ENCODE measurements around the gene SLC38A2.
A peak's percentile ranks its signal among the peaks of the same experiment; 100 is the strongest.
"Not testable (repeated sequence)": the region's sequence is repeated elsewhere in the genome, so short reads cannot be mapped to it uniquely, and the experiment has no call there.

SLC38A2 gene

GRCh38 chr12:46404733-46405132 lies 32.2 kb upstream of the SLC38A2 start:
- no peak for DNase-seq (ENCODE audit: low read depth)
- TF ChIP-seq CTCF (IDR thresholded peaks at IDR 0.05; ENCODE audit: insufficient read depth, low read depth, low read length, missing control alignments): no peak
- no peak overlapping the region for H3K4me3 ChIP-seq (ENCODE audit: low read length)

- no peak overlapping the region for H3K4me3 ChIP-seq (ENCODE audit: low read length)
- DNase-seq (ENCODE audit: low read depth): no peak
- TF ChIP-seq CTCF (IDR thresholded peaks at IDR 0.05; ENCODE audit: insufficient read depth, low read depth, low read length, missing control alignments): no peak
Observed at GRCh38 chr12:46404225-46404631, 31.7 kb upstream of the SLC38A2 start.

GRCh38 chr12:46403719-46404070 lies 31.1 kb upstream of the SLC38A2 start:
- no peak for DNase-seq (ENCODE audit: low read depth)
- no peak for TF ChIP-seq CTCF (IDR thresholded peaks at IDR 0.05; ENCODE audit: insufficient read depth, low read depth, low read length, missing control alignments)
- H3K4me3 ChIP-seq (ENCODE audit: low read length): no peak overlapping the region

- no peak for TF ChIP-seq CTCF (IDR thresholded peaks at IDR 0.05; ENCODE audit: insufficient read depth, low read depth, low read length, missing control alignments)
- no peak overlapping the region for H3K4me3 ChIP-seq (ENCODE audit: low read length)
- peak; percentile 47 for DNase-seq (ENCODE audit: low read depth)
Observed at GRCh38 chr12:46402941-46403718, 30.6 kb upstream of the SLC38A2 start.

- DNase-seq (ENCODE audit: low read depth): peak; percentile 44
- no peak for TF ChIP-seq CTCF (IDR thresholded peaks at IDR 0.05; ENCODE audit: insufficient read depth, low read depth, low read length, missing control alignments)
- no peak overlapping the region for H3K4me3 ChIP-seq (ENCODE audit: low read length)
Observed at GRCh38 chr12:46402451-46402850, 29.9 kb upstream of the SLC38A2 start.

- no peak for DNase-seq (ENCODE audit: low read depth)
- peak; percentile 45 for TF ChIP-seq CTCF (IDR thresholded peaks at IDR 0.05; ENCODE audit: insufficient read depth, low read depth, low read length, missing control alignments)
- H3K4me3 ChIP-seq (ENCODE audit: low read length): no peak overlapping the region
Observed at GRCh38 chr12:46401662-46402061, 29.1 kb upstream of the SLC38A2 start.

- no peak for TF ChIP-seq CTCF (IDR thresholded peaks at IDR 0.05; ENCODE audit: insufficient read depth, low read depth, low read length, missing control alignments)
- DNase-seq (ENCODE audit: low read depth): peak; percentile 41
- no peak overlapping the region for H3K4me3 ChIP-seq (ENCODE audit: low read length)
Observed at GRCh38 chr12:46400406-46400805, 27.8 kb upstream of the SLC38A2 start.

GRCh38 chr12:46399461-46400248 lies 27.1 kb upstream of the SLC38A2 start:
- DNase-seq (ENCODE audit: low read depth); H3K4me3 ChIP-seq (ENCODE audit: low read length): not testable (repeated sequence)
